BE2C (cell line): Measurements from ENCODE around the gene UNC5A.

Source experiments
- DNase-seq: peaks from one replicate; pipeline ENCODE4 v3.0.0-alpha.2; 2020
- H3K27me3 ChIP-seq: fragments of 250-450 bp; sonication (Bioruptor Pico); 2 replicates; pipeline ENCODE4 v1.5.1; 2020; ENCODE audit warnings: mild to moderate bottlenecking
- H3K36me3 ChIP-seq: fragments of 250-450 bp; sonication (Bioruptor Pico); 2 replicates; pipeline ENCODE4 v1.5.1; 2020; ENCODE audit warnings: mild to moderate bottlenecking
- H3K4me1 ChIP-seq: fragments of 250-450 bp; sonication (Bioruptor Pico); 2 replicates; pipeline ENCODE4 v1.5.1; 2020
- H3K4me3 ChIP-seq: 2 replicates; pipeline ENCODE4 v1.5.1; 2011; ENCODE audit warnings: low read depth, low read length
- H3K9me3 ChIP-seq: fragments of 250-450 bp; sonication (Bioruptor Pico); 2 replicates; pipeline ENCODE4 v1.5.1; 2020
- TF ChIP-seq, protein P1 (sequence below): IDR thresholded peaks from 2 replicates; pipeline ENCODE4 v1.5.1; 2012; ENCODE audit warnings: mild to moderate bottlenecking, low read depth, low read length

The UNC5A gene

GRCh38 chr5:176881021-176881749 lies 70.8 kb downstream of the UNC5A start:
- no peaks in the 10 kb centered on the region for H3K27me3 ChIP-seq
- TF ChIP-seq, protein P1, sequence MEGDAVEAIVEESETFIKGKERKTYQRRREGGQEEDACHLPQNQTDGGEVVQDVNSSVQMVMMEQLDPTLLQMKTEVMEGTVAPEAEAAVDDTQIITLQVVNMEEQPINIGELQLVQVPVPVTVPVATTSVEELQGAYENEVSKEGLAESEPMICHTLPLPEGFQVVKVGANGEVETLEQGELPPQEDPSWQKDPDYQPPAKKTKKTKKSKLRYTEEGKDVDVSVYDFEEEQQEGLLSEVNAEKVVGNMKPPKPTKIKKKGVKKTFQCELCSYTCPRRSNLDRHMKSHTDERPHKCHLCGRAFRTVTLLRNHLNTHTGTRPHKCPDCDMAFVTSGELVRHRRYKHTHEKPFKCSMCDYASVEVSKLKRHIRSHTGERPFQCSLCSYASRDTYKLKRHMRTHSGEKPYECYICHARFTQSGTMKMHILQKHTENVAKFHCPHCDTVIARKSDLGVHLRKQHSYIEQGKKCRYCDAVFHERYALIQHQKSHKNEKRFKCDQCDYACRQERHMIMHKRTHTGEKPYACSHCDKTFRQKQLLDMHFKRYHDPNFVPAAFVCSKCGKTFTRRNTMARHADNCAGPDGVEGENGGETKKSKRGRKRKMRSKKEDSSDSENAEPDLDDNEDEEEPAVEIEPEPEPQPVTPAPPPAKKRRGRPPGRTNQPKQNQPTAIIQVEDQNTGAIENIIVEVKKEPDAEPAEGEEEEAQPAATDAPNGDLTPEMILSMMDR: no peak

DNA sequence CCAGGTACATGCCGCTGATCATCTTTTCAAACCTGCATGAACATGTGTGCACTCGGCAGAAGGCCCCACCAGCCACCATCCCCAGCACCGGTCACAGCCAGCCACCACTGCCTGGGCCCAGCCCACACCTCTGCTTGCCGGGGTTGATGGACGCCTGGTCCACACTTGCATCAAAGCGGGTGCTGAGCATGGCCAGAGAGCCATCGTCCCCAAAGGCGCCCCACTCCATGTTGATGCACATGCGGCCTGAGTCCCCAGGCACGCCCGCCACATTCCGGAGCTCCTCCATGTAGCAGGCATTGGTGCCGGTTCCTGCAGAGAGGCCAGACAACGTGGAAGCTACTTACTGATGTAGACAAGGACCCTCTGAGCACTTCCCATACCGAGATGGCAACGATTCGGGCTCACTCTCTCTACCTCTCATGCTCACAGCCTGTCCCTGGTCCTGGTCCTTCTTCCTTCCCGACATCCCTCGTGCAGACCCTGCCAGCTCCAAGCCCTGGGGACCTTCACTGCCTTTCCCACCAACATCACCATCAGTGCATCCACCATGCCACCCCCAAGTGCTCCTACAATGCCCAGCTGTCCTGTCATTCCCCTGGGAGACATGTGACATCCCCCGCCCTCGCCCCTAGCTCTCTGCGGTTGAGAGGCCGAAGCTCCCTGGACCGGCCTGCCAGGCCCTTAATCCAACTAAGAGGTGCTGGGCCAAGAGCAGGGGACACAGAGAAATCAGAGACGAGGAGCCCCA lies 71.6 kb downstream of the UNC5A start:
- no peak for DNase-seq
- Histone ChIP-seq H3K4me3 (no peak overlapping the region), H3K9me3 (no peaks in the 10 kb centered on the region), H3K4me1 (peaks cover 16% of the 10 kb centered on the region), H3K36me3 (peaks cover 5% of the 10 kb centered on the region; the same call in 1 of the 2 replicates), H3K27me3 (no peaks in the 10 kb centered on the region)
- TF ChIP-seq, protein P1: no peak

More at GRCh38 chr5:176881021-176881749, 70.8 kb downstream of the UNC5A start:
- DNase-seq: no peak
- Histone ChIP-seq H3K4me3 (no peak overlapping the region), H3K4me1 (peaks cover 18% of the 10 kb centered on the region), H3K36me3 (peaks cover 5% of the 10 kb centered on the region; the same call in 1 of the 2 replicates), H3K9me3 (no peaks in the 10 kb centered on the region)

DNA sequence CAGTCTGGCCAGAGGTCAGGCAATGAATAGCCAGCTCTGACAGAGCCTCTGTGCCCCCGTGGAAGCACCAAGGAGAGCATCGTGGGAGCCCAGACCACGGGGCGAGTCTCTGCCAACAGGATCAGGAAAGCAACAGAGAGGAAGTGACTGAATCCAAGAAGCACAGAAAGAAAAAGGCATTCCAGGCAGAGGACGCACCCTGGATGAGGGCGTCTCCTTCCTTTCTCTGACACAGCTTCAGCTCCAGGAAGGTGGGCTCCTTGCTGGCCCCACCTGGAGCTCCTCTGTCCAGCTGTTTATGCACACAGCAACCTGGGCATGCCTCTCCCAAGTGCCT lies 72.2 kb downstream of the UNC5A start:
- Histone ChIP-seq H3K27me3 (no peaks in the 10 kb centered on the region), H3K4me3 (no peak overlapping the region), H3K9me3 (no peaks in the 10 kb centered on the region), H3K36me3 (peaks cover 5% of the 10 kb centered on the region; the same call in 1 of the 2 replicates), H3K4me1 (peaks cover 14% of the 10 kb centered on the region)
- TF ChIP-seq, protein P1: no peak
- no peak for DNase-seq

GRCh38 chr5:176883700-176884570 lies 73.6 kb downstream of the UNC5A start:
- TF ChIP-seq, protein P1: no peak
- Histone ChIP-seq H3K27me3 (no peaks in the 10 kb centered on the region), H3K9me3 (no peaks in the 10 kb centered on the region), H3K36me3 (peaks cover 5% of the 10 kb centered on the region; the same call in 1 of the 2 replicates), H3K4me1 (peaks cover 14% of the 10 kb centered on the region), H3K4me3 (no peak overlapping the region)
- peak; percentile 63 for DNase-seq

DNA sequence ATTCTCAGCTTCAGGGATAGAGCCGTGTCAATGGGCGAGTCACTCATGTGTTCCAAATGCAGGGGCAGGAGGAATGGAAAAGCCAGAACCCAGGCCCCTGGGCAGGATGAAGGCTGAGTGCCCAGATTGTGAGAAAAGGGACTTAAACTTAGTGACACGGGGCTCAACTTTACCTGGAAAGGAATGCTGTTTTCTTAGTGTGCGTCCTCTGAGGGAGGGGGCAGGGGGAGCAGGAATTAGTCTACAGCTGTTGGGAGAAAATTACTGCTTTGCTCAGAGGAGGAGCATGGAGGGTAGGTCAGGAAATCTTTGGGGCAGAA lies 74.2 kb downstream of the UNC5A start:
- TF ChIP-seq, protein P1: peak; percentile 25; the same call in 1 of the 2 replicates
- Histone ChIP-seq H3K4me1 (peaks cover 14% of the 10 kb centered on the region), H3K4me3 (no peak overlapping the region), H3K36me3 (peaks cover 5% of the 10 kb centered on the region; the same call in 1 of the 2 replicates), H3K27me3 (no peaks in the 10 kb centered on the region), H3K9me3 (no peaks in the 10 kb centered on the region)
- no peak for DNase-seq
